Measurements from ENCODE around the gene TMTC2. TPM values are rescaled to one million over a fixed set of nuclear protein-coding genes. Genes with fewer than 3 reads are reported as not detected.
"Not testable (repeated sequence)": the region's sequence is repeated elsewhere in the genome, so short reads cannot be mapped to it uniquely, and the experiment has no call there.

The TMTC2 gene
- total RNA-seq, 1 donor from 2014 or later = 2.2 TPM

GRCh38 chr12:82760423-82760822 is 73.7 kb downstream of the TMTC2 start:
- no peak overlapping the region for H3K4me3 Mint-ChIP-seq
- CTCF ChIA-PET = no interaction called here
- intact Hi-C loops (cut with micrococcal nuclease) = no loop called here
- POLR2A ChIA-PET = no interaction called here
- H3K27me3 Mint-ChIP-seq = no peaks in the 10 kb centered on the region
- no peak for ATAC-seq (ENCODE audit: low read depth)
- DNase-seq = no peak
- H3K4me1 Mint-ChIP-seq = no peaks in the 10 kb centered on the region
- no peak overlapping the region for H3K27ac Mint-ChIP-seq
- TF ChIP-seq, protein P1, sequence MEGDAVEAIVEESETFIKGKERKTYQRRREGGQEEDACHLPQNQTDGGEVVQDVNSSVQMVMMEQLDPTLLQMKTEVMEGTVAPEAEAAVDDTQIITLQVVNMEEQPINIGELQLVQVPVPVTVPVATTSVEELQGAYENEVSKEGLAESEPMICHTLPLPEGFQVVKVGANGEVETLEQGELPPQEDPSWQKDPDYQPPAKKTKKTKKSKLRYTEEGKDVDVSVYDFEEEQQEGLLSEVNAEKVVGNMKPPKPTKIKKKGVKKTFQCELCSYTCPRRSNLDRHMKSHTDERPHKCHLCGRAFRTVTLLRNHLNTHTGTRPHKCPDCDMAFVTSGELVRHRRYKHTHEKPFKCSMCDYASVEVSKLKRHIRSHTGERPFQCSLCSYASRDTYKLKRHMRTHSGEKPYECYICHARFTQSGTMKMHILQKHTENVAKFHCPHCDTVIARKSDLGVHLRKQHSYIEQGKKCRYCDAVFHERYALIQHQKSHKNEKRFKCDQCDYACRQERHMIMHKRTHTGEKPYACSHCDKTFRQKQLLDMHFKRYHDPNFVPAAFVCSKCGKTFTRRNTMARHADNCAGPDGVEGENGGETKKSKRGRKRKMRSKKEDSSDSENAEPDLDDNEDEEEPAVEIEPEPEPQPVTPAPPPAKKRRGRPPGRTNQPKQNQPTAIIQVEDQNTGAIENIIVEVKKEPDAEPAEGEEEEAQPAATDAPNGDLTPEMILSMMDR (IDR thresholded peaks at IDR 0.05) = no peak
- no peaks in the 10 kb centered on the region for H3K36me3 Mint-ChIP-seq (ENCODE audit: low read depth)
- no peaks in the 10 kb centered on the region for H3K9me3 Mint-ChIP-seq

DNA sequence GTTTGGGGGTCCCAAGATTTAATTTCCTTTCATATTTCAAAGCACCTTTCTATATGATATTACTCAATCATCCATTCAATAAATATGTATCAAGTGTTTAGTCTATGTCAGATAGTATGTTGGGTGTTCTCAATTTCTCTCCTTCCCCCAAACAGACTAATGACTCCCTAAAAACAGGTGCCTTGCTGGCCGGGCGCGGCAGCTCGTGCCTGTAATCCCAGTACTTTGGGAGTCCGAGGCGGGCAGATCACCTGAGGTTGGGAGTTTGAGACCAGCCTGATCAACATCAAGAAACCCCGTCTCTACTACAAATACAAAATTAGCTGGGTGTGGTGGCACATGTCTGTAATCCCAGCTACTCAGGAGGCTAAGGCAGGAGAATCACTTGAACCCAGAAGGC is 78.5 kb downstream of the TMTC2 start:
- intact Hi-C loops (cut with micrococcal nuclease); H3K27ac Mint-ChIP-seq; H3K4me1 Mint-ChIP-seq; H3K27me3 Mint-ChIP-seq; POLR2A ChIA-PET; H3K4me3 Mint-ChIP-seq; ATAC-seq (ENCODE audit: low read depth); CTCF ChIA-PET; H3K9me3 Mint-ChIP-seq; DNase-seq; H3K36me3 Mint-ChIP-seq (ENCODE audit: low read depth): not testable (repeated sequence)

GRCh38 chr12:82765971-82766705 is 79.4 kb downstream of the TMTC2 start:
- no peak for DNase-seq
- no peak overlapping the region for H3K4me3 Mint-ChIP-seq
- no peak overlapping the region for H3K27ac Mint-ChIP-seq
- no peaks in the 10 kb centered on the region for H3K27me3 Mint-ChIP-seq
- H3K9me3 Mint-ChIP-seq = peaks cover 3% of the 10 kb centered on the region
- ChIA-PET CTCF (no interaction called here), POLR2A (no interaction called here)
- no peak for ATAC-seq (ENCODE audit: low read depth)
- TF ChIP-seq, protein P1 (IDR thresholded peaks at IDR 0.05) = no peak
- intact Hi-C loops (cut with micrococcal nuclease) = no loop called here
- H3K36me3 Mint-ChIP-seq (ENCODE audit: low read depth) = no peaks in the 10 kb centered on the region
- no peaks in the 10 kb centered on the region for H3K4me1 Mint-ChIP-seq

- DNase-seq = no peak
- H3K36me3 Mint-ChIP-seq (ENCODE audit: low read depth) = no peaks in the 10 kb centered on the region
- H3K4me1 Mint-ChIP-seq = no peaks in the 10 kb centered on the region
- no peak overlapping the region for H3K27ac Mint-ChIP-seq
- no peak for ATAC-seq (ENCODE audit: low read depth)
- TF ChIP-seq, protein P1 (IDR thresholded peaks at IDR 0.05) = no peak
- intact Hi-C loops (cut with micrococcal nuclease) = no loop called here
- H3K9me3 Mint-ChIP-seq = no peaks in the 10 kb centered on the region
- H3K27me3 Mint-ChIP-seq = no peaks in the 10 kb centered on the region
- ChIA-PET CTCF (no interaction called here), POLR2A (no interaction called here)
- H3K4me3 Mint-ChIP-seq = no peak overlapping the region
Measured at GRCh38 chr12:82774666-82775065, 88.0 kb downstream of the TMTC2 start.

GRCh38 chr12:82780517-82780916 is 93.8 kb downstream of the TMTC2 start:
- ChIA-PET CTCF (no interaction called here), POLR2A (no interaction called here)
- DNase-seq (no peak), ATAC-seq (ENCODE audit: low read depth) (no peak)
- Mint-ChIP-seq H3K9me3 (no peaks in the 10 kb centered on the region), H3K27me3 (no peaks in the 10 kb centered on the region), H3K4me3 (no peak overlapping the region), H3K36me3 (ENCODE audit: low read depth) (no peaks in the 10 kb centered on the region), H3K4me1 (no peaks in the 10 kb centered on the region), H3K27ac (no peak overlapping the region)
- intact Hi-C loops (cut with micrococcal nuclease) = no loop called here
- TF ChIP-seq, protein P1 (IDR thresholded peaks at IDR 0.05) = no peak

Measured in activated B cell treated with CpG ODN at 0.5 μM for 24 hours (primary cell).